HS-5 (cell line): ENCODE measurements around the gene CYP2E1.
"Not testable (repeated sequence)": the region's sequence is repeated elsewhere in the genome, so short reads cannot be mapped to it uniquely, and the experiment has no call there.

Source experiments
- DNase-seq: peaks from one replicate; pipeline ENCODE4 v3.0.0-alpha.2; 2012; ENCODE audit warnings: low read depth

The CYP2E1 gene

GRCh38 chr10:133528845-133529575, 1.8 kb downstream of the CYP2E1 start:
- DNase-seq: no peak

GRCh38 chr10:133529576-133529946, 2.4 kb downstream of the CYP2E1 start:
- DNase-seq: no peak

DNA sequence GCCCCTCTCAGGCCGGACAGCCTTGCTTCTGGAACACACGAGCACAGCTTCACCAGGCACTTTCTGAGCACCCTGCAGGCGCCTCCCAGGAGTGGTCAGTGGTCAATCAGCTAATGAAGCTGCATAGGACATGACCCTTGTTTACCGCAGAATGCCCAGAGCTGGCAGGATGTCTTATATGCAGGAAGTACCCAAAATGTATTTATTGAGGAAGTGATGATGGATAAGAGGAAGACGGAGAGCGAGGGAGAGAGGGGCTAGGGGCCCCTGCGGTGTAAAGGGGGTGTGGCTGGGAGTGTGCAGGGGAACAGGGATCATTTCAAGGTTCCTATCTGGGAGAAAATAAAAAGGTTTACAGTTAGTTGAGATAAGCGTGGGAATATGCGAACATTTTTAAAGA, 3.3 kb downstream of the CYP2E1 start:
- DNase-seq: no peak

DNA sequence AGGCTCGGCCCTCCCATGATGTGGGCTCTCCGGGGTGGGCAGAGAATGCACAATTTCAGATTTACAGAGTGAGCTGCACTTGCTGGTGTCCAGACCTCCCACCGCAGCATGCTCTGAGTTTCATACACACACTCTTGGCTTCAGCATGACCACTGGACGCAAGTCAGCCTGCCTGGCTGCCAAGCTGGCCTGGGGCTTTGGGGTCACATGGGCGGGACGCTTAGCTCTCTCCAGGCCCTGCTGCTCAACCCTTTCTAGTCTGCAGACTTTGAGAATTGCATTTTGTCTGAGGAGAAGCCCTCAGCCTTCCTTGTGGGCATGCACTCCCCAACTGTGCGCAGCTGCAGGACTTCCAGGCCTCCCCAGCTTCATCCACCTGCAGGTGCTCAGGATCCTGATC, 5.7 kb downstream of the CYP2E1 start:
- no peak for DNase-seq

DNA sequence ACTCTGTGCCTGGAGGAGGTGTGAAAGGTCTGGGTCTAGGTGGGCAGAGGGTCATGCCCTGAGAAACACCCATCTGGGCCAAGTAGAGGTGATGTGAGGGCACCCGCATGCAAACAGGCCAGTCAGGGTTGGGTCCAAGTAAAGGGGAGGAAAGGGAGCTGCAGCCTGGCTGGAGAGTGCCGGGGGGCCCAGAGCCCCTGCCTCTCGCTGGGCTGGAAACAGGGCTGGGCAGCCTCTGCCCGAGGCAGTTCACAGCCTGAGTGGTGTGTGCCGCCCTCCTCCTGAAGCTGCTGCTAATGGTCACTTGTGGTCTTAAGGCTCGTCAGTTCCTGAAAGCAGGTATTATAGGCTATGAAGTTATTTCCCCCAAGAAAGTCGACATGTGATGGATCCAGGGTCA, 7.3 kb downstream of the CYP2E1 start:
- no peak for DNase-seq

DNA sequence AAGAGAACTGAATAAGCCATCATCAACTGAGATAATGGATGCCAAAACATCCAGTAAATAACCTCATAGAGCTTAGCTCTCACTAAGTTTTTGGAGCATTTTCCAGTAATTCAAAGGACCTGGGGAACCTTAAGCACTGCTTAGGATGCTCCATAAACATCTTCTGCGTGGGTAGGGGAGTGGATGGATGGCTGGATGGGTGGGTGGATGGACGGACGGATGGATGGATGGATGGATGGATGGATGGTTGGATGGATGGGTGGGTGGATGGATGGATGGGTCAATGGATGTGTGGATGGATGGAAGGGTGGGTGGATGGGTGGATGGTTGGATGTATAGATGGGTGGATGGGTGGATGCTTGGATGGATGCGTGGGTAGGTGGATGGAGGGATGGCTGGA, 9.0 kb downstream of the CYP2E1 start:
- DNase-seq: no peak

DNA sequence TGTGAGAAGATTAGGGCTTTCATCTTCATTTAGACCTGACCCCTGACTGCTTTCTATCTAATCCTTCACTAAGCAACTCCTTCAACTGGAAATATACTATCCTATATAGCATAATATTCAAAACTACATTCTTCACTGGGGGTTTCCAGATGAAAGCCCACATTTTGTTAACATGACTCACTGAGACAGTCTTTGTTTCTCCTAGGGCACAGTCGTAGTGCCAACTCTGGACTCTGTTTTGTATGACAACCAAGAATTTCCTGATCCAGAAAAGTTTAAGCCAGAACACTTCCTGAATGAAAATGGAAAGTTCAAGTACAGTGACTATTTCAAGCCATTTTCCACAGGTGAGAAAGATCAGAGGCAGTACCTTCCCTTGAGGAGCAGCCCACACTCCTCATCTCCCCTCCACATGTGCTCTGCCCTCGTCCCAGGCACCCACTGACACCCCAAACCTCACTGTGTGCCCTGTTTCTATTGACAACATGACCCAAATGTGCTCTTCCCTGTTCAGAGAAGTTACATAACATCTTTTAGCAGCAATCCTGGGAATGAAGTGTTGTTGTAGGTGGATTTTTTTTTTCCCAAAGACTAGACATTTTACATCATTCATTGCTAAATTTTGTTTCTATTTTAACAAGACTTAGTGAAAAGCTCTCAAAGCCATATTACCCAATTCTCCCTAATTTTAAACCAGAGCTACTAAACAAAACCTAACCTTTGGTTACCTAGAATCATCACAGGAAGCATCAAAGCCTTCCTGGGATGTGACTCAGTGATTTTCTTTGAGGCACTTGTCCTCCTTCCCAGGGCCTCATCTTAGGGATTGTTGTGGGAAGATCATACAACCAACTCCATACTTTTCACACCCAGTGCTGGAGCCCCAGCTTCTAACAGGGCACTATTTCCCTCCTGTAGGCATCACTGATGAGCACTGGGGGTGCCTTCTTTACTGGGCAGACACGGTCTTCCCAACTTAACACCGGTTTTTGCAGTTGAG, 10.7 kb downstream of the CYP2E1 start:
- no peak for DNase-seq

GRCh38 chr10:133541441-133541975, 14.3 kb downstream of the CYP2E1 start:
- not testable (repeated sequence) for DNase-seq

DNA sequence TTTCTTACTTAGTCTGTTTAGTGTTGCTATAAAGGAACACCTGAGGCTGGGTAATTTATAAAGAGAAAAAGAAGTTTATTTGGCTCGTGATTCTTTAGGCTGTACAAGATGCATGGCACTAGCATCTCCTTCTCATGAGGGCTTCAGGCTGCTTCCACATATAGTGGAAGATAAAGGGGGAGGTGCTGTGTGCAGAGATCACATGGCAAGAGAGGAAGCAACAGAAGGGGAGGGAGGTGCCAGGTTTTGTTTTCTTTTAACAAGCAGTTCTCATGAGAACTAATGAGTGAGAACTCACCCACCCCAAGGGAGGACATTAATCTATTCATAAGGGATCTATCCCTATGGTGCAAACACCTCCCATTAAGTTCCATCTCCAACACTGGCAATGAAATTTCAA, 17.3 kb downstream of the CYP2E1 start:
- no peak for DNase-seq

DNA sequence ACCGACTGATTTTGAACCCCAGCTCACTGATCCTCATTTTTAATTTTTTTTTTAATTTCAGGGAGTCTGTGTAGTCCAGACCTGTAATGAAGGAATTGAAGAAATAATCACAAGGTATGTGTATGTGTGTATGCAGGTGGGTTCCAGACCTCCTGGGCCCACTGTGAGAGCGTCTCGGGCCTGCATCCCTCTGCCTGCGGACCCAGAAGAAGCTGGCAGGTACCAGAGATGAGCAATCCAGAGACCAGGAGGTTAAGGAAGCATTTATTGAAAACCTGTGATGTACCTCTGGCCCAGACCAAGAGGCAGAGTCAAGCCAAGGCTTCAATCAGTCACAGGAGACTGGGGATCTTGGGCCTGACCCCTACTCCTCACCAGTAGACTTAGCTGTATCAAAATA, 27.4 kb downstream of the CYP2E1 start:
- no peak for DNase-seq

DNA sequence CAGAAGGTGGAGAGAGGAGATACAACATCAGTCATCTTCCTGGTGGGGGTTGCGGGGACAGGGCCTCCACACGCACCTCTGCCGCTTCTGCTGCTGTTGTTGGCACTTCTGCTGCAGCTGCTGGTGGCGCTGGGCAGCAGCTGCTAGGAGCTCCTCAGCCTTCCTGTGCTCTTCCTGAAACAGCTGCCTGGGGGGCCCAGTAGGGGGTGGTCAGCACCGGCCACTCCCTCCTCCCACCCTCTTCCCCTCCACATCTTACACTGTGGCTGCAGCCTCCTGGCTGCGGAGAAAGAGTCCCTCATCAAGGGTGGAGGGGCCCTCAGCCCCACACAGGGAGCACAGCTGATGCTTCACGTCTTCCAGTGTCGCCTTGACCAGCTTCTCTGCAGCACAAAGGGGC, 28.4 kb downstream of the CYP2E1 start:
- no peak for DNase-seq

DNA sequence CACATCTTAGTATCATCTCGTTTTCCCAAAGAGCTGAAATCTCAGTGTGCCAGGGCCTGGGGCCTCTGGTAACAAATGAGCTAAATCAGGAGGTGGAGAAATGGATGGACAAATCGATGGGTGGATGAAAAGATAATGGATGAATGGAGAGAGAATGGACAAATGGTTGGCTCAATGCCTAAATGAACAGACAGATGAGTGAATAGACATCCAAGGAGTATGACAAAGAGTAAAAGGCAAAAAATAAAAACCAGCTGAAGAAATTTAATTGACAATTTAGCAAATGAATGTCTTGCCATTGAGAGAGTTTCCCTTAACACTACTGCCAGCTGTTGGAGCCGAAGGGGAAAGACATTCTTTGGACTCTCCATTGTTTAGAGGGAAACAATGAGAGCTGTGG, 30.2 kb downstream of the CYP2E1 start:
- DNase-seq: no peak

DNA sequence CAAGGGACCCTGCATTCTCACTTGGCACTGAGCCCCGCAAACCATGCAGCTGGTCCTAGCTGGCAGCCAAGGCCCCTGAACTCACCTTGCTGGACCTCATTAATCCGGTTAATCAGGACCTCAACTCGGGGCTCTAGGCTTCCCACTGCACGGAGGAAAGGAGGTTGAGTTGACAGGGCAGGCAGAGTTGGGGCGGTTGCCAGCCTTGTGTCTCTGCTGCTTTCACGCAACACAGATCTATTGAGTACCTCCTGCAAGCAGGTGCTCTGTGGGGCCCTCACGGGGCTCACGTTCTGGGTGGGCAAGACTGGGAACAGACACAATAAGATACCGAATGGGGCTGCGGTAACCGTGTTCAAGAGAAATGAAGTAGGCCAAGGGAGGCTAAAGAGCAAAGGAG, 32.1 kb downstream of the CYP2E1 start:
- no peak for DNase-seq

GRCh38 chr10:133564816-133565215, 37.7 kb downstream of the CYP2E1 start:
- no peak for DNase-seq

DNA sequence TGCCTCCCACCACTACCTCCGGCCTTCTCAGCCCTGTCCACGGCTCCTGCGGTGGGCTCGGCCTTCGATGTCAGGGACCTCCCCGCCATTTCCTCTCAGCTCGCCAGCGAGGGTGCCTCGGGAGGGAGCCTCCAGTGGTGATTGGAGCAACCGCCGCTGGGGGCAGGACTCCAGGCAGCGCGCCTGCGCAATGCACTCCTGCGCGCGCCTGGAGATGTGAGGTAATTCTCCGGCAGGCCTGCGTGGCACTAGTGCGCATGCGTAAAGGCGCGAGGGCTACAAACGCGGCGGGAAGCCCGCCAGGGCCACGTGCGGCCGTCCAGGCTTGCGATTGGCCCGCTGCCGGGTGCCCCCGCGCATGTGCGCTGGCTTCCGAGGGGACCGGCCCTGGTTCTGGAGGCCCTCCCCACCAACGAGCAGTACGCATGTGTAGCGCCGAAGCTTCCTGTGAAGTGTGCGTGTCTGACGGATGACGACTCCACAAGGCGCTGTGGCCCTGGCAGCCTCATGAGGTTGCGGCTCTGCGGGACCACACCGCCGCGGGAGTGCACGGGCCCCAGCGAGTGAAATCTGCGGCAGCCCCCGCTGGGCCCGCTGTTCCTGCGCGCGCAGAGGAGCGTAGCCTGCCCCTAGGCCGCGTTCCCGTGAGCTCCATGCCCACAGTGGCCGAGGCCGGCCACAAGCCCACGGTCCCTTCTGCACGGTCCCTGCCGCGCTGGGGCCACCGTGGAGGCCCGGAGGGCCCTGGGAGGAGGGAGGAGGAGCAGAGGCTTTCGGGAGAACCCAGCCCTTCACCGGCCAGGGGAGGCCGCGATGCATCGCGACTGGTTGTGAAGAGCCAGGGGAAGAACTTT, 38.5 kb downstream of the CYP2E1 start, which contains the start of gene SYCE1:
Gene SYCE1 (minus strand): TSS at position 143 of the 854 bp plus-strand sequence. CDS start 54 bp downstream, at position 89.
- DNase-seq: no peak

DNA sequence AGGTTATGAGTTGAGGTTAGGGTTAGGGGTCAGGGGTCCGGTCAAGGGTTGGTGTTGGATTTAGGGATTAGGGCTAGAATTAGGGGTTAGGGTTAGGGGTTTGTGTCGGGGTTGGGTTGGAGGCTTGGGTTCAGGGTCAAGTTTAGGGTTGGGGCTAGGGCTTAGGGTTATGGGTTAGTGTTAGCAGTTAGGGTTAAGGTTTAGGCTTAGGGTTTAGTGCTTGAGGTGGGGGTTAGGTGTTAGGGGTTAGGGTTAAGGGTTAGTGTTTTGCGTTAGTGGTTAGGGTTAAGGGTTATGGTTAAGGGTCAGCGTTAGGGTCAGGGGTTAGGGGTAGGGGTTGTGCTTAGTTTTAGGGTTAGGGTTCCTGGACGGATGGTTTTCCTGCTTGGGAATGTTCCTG, 40.0 kb downstream of the CYP2E1 start:
- DNase-seq: no peak

GRCh38 chr10:133567609-133568286, 40.6 kb downstream of the CYP2E1 start:
- DNase-seq: no peak

GRCh38 chr10:133568287-133568614, 41.1 kb downstream of the CYP2E1 start:
- DNase-seq: no peak

DNA sequence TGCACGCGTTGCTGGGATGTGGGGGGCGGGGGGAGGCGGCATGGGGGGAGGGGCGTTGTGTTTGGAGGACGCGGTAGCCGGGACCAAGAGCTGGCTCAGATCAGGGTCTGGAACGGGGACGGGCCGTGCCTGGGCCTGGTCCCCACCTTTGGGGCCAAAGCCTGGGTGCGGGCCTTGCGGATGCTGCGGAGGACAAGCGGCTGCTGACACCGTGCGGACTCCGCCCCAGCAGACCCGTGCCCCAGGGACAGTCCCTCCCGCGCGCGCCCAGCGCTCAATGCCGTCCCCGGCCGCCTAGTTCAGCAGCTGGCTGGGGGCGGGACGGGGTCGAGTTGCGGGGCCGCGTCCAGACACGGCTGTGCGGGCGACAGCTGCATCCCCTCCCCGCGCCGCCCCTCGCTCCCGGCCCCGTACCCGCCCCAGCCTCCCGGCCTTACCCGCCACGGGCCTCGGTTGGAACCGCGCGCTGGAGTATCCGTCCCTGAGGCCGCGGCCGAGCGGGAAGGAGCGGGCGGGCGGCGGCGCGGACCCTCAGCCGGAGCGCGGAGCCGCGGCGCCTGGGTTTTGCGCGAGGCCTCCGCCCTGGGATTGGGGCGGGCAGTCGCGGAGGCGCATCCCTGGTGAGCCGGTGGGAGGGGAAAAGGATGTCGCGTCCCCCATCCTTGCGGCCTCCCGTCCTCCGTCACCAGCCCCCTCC, 41.8 kb downstream of the CYP2E1 start:
- not testable (repeated sequence) for DNase-seq

DNA sequence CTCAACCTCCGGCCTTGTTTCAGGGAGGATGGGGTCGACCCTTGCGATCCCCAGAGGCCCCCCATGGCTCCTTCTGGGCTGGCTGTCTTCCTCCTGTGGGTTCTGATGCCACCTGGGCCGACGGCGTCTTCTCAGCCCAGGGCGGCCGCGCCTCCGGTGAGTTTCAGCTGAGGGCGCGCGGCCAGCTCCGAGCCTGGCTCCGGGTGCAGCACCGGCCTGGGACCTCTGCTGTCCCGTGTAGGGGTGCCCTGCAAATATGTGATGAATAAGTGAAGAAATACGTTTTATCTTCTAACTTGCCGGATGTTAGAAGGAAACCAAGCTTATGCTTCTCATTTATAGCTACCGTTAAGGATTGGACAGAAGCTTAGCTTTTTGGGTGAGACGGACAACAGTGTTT, 42.6 kb downstream of the CYP2E1 start:
- DNase-seq: not testable (repeated sequence)

DNA sequence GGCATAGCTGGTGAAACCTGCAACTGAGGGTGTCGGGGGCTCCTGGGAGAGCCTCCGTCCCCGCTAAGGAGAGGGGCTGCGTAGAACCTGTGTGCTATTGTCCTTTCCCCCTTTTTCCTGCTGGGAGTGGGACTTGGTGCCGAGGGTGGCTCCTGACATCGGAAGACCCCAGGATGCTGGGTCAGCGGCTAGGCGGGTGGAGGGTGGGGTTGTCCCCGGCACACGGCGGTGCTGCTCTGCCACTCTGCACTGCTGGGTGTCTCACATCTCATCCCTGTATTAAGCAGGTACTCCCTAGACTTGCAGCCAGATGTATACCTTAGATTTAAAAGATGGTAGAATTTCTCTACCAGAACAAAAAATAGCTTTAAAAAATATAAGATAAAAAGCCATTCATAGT, 44.9 kb downstream of the CYP2E1 start:
- DNase-seq: not testable (repeated sequence)
